ENCODE measurements around the gene VPS29.
"Not testable (repeated sequence)": the region's sequence is repeated elsewhere in the genome, so short reads cannot be mapped to it uniquely, and the experiment has no call there.

Gene VPS29

DNA sequence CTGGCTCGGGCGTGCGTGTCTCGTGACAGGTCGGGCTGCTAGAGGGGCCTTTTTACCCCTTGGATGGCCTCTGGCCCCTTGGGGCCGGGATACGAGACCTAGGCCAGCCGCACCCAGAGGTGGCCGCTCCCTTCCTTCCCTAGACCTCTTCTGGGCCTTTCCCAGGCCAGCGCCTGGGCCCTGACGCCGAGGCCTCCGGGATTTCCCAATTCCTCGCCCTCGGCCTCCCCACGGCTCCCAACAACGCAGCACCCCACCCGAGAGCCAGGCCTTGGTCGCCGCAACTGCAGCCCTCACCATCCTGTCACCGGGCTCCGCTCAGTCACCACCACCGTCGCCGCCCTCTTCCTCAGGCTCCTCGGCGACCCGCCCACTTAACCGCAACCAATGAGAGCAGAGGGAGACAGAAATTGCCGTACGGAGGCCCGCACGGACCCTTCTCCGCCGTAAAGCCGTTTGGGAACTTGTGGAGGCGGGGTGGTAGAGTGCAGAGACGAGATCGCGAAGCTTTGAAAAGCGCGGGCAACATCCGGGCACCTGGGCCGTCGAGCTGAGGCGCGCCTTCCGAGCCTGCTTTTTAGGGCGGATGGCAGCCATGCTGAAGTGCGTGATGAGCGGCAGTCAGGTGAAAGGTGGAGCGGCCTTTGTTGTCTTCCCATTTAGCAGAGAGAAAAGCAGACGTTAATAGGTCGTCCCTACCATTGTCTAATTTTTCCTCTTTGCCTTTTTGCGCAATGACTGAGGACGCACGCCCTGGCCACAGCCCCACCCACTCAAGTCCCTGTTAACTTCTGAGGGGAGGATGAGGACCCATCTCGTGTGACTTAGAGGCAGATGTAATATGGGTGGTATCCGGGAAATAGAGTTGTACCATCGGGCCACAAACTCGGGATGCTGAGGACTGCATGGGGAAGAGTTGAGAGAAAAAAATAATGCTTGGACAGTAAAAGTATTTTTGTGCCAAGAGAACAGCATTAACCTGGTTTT, at the start of gene VPS29, which contains the start of gene RAD9B:
TSS of gene VPS29 (minus strand) at position 360 of the 987 bp plus-strand sequence. CDS start at position 300, 60 bp downstream.
TSS of gene RAD9B (plus strand) at position 580 of the 987 bp plus-strand sequence. CDS start at position 587, 7 bp downstream.
- peak; percentile 86 for DNase-seq

DNA sequence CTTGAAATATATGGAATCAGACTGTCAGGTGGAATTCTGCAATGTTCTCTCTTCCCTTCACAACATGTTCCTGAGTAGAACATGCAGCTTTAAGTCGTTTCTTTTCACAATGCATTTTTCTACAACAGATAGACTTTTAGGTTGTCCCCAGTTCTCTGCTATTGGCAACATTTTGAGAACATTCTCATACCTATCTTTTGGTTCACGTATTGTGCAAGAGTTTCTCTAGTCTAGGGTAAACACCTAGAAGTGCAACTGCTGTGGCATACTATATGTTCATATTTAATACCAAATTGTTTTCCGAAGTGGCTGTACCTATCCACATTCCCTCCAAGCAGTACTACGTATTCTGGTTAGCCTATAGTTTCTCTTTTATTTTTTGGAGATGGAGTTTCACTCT, 49.1 kb upstream of the VPS29 start:
- DNase-seq, result no peak

DNA sequence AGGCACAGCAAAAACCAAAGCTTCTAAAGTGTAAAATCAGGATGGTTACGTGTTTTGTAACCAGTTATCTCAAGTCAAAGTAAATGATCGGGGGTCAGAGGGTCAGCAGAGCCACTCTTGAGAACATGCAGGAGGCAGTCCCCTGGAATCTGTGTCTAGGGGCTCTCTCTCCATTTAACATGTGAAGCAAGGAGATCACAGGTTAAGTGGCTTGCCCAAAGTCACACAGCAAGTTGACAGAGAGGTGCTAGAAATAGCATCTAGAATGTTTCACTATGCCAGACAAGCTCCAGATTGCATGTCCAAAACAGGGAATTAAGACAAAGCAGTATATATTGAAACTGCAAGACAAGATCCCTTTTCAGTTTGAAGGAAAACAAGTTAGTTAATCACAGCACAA, 47.8 kb upstream of the VPS29 start:
- no peak for DNase-seq

DNA sequence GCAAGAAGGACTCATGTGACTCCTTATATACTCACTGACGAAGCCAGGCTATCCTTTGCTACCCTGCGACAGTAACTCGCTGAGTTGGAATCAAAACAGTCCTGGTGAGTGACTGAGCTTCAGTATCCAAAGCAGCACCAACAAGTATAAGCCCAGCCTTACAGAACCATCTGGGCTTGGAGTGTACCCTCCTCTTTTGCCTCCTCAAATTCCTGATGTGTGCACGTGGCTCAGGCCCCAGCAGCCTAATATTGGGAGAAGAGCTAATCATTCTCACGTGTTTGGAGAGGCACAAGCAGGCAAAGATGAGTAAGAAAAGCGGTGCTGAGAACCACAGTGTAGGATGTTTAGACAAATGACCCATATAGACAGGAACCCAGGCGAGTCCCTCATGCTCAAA, 46.8 kb upstream of the VPS29 start:
- DNase-seq, result no peak

DNA sequence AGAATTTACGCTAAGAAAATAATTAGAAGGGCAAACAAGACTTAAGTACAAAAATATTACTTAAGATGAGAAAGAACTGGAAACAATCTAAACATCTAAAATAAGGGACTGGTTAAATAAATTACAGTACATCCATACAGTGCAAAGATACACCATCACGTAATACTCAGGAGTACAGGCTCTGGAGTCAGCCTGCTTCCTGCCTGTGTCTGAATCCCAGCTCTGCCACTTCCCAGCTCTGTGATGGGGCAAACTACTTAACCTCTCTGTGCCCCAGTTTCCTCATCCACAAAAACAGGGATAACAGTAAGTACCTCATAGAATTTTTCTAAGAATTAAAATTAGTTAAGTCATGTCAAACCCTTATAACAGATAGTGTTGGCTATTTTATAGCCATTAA, 45.2 kb upstream of the VPS29 start:
- no peak for DNase-seq

DNA sequence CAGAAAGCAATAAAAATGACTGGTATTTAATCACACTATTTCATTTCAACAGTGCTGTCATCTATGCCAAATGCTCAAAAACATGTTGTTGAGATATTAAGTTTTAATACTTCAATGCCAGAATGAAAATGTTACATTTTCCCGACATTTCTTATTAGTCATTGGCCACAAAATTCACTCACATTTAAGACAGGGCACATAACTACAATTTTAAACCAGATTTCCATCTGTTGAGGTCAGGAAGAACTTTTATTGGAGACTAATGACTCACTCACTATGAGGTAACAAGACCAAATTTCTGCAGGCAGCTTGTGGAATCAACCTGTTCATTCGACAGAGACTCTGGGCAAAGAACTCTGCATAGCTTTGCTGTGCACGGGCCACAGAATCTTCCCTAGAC, 44.4 kb upstream of the VPS29 start:
- no peak for DNase-seq

DNA sequence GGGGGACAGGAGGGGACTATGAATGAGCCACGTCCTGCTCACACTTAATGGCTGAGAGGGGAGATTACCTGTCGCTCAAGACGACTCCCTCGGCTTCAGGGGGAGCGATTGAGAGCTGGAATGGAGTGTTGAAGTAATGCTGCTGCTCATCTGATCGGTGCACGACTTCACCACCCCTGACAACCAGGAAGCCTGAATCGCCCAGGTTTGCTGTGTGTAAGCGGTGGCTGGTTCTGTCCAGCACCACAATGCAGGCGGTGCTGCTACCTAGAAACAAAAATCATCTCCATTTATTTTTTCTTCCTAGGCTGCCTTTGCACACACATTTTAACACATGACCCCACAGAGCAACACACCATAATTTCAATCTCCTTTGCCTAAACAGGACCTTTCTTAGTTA, 43.9 kb upstream of the VPS29 start:
- DNase-seq, result no peak

DNA sequence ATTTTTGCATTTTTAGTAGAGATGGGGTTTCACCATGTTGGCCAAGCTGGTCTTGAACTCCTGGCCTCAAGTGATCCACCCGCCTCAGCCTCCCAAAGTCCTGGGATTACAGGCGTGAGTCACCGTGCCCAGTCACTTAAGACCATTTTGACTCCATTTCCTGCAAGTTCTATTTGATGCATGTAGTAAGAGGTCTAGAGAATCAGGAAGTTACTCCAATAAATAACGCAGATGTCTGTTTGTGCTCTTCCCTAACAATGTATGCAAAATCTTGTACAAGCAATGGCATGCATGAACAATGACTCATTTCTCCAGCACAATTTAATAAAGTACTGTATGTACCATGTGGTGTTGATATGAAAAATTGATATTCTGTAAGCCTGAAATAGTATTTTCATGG, 43.3 kb upstream of the VPS29 start:
- not testable (repeated sequence) for DNase-seq

DNA sequence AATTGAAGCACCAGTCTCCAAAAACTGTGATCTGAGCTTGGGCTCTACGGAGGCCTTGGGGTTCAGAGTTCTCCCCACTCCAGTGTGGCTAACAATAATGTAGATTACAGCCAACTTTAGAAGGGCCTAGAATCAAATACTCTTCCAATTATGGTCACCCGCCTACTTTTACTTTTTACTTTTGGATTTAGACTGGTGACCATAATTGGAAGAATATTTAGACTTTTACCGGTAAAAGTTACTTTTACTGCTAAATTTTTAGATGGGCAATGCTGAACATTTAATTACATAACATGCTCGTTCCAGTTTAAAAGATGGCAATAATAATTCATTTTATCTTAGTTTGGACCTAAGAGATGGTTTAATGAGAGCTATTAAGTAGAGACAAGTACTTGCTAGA, 42.1 kb upstream of the VPS29 start:
- DNase-seq, result no peak

DNA sequence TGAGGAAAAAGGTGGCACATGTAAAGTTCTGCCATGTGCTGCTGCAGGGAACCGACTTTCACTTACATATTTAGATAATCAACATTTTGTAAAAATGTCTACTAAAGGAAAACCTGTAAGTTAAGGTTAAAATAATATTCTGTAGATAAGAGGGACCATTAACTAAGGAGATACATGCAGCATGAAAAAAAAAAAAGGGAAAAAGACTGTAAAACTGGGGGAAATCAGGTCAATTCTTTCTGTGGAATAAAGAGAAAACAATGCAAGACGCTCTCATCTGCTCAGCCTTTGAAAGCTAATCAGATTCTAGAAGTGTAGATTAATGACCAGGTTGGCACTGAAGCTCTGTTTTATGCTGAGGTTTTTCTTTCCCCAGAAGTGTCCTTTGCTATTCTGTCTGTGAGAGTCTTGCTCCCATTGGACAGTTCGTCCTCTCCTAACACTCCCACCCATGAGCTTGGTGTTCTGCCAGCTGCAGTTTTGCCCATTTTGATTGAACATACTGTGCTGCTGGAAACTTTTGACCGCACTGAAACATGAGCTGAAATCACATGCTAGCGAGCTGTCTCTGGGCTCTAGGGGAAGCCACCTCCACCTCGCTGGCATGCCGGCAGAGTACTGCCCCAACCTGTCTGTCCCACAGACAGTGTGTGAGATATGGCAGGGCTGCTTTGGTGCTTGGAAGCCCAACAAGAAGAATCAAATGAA, 41.5 kb upstream of the VPS29 start:
- DNase-seq, result no peak

DNA sequence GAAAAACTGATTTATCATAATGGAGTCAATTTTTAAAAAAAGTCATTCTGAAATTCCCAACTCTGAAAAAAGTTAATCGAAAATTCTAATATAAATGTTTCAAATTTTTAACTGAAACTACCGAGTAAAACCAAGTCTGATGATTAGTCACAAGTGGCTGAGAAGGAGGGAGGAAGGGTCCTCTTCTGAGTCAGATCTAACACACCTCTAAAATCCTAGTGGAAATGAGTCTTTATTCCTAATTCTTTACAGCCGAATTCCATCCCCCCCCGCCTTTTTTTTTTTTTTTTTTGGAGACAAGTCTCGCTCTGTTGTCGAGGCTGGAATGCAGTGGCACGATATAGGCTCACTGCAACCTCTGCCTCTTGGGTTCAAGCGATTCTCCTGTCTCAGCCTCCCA, 38.1 kb upstream of the VPS29 start:
- DNase-seq, result no peak

DNA sequence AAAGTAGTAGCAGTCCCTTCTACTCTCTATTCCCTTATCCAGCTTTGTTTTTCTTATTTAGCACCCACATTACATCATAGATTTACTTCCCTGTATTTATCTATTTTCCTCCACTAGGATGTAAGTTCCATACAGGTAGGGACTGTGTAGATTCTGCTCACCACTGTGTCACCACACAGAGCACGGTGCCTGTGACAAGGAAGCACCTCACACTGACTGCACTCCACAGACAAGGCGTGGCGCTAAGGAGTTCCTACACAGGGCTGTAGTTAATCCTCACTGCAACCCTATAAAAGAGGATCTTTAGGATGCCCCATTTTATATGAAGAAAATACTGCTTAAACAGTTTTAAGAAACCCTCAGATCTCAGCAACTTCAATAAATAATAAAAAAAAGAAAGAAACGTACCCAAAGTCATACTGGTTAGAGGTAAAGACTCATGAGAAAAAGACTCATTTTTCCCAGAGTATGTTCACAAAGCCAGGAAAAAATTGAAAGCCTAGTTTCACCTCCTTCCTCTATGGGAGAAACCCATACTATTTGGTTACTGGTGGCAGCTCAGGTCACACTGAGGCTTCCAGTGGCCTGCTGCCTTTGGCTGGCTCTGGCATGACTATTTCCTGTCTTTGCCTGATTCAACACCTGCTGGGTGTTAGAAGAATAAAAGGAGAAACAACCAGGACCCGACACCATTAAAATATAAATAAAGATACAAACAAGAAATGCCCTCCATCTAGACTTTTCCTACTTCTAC, 37.1 kb upstream of the VPS29 start:
- DNase-seq, result no peak

DNA sequence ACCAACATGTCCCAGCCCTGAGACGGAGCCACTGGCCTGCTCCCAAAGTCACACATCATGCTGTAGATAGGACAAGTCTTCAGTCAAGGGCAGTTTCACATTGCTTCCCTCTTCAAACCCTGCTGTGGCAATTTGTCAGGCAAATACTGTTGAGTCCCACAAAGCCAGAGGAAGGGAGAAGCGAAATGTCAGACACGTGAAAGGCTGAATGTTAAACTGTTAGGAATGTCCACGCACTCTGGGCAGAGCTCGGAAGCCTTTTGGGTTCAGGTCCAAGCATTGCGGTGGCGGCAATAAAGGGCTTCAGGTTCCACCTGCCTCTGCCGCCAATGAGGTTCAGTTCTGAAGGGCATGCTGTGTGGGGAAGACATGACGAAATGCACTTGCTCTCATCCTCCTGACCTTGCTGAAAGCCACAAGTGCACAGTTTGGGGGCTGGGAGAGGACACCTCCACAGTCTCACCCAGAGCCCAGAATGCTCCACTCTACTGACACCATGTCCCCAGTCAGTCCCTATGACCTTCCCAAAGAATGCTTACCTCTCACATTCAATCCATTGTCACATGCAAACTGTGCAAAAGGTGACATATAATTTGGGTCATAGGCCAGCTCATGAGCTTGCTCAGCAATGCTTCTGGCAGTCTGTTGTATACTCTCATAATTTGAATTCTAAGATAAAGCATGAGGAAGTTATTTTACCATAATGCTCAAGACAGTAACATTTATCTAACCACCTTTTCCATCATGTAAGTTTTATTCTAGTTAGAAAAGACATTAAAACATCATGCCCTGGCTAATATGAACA, 35.9 kb upstream of the VPS29 start:
- no peak for DNase-seq

DNA sequence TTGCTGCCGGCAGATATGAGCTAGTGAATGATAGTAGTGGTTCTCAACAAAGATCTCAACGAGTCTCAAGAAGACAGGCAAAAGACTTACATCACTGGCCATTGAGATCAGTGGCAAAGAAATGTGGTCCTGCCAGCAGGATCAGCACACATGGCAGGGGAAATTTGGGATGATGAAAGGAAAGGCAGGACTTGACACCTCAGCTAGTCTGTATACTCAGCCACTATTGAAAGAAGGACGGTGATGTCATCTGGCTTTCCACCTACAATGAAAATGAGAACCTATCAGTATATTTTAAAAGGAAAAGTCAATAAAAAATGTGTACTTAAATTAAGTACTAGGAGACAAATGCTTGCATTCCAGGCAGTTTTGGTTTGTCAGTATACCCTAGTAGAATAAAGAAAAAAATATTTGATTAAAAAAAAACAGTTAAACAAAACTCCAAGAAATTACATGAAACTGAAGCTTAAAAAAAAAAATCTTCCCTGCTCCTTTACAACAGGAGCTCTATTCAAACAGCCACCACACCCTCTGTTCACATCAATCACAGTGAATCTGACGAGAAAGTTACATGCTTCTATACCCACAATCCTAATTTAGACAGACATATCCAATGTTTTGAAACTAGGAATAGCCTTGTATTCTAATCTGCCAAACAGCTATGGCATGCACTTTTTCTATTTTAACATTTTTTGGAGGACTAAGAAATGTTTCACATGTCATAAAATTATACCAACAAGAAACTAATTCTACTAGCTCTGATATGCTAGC, 35.1 kb upstream of the VPS29 start:
- DNase-seq, result no peak

DNA sequence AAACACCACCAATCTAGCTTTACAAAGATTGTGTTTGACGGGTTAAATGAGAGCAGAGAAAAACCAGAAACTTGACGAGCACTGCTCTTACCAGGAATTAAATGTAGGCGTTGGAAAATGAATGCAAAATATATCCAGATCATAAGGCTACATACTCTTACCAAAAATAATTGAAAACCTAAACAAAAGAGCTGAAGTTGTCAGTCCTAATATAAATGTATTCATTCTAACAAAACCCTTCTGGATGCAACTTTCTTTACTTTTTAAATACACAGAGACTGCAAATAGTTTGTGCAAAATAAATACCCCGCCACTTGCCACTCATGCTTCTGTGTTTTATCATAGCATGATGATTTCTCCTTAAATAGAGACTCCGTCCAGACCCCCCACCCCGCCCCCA, 32.9 kb upstream of the VPS29 start:
- no peak for DNase-seq

DNA sequence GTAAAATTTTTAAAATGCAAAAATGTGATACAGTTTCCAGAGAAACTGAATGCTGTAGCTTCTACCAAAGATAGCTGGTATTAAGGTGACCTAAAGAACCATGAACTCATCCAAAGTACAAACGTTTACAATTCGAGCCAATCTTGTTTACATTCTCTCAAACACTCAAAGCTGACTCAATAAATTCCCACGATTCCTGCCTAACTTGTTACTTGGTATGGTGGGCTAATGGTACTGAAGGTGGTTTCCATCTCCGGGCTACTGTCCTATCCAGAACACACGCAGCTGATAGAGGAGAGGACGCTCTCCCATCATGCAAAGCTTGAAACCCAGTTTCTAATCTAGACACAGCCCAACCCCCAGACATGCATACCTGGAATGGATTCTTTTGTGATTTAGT, 31.7 kb upstream of the VPS29 start:
- DNase-seq, result no peak

DNA sequence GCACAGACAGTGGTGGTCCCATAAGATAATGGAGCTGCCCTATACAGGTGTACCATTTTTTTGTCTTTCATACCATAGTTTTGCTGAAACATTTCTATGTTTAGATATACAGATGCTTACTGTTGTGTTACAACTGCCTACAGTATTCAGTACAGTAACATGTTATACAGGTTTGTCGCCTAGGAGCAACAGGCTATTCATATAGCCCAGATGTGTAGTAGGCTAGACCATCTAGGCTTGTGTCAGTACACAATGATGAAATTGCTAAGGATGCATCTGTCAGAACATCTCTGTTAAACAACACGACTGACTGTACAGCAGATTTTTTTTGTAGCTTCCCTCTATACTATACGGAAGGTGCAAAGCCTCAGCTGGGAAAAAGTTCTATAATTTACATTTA, 30.7 kb upstream of the VPS29 start:
- DNase-seq, result no peak

DNA sequence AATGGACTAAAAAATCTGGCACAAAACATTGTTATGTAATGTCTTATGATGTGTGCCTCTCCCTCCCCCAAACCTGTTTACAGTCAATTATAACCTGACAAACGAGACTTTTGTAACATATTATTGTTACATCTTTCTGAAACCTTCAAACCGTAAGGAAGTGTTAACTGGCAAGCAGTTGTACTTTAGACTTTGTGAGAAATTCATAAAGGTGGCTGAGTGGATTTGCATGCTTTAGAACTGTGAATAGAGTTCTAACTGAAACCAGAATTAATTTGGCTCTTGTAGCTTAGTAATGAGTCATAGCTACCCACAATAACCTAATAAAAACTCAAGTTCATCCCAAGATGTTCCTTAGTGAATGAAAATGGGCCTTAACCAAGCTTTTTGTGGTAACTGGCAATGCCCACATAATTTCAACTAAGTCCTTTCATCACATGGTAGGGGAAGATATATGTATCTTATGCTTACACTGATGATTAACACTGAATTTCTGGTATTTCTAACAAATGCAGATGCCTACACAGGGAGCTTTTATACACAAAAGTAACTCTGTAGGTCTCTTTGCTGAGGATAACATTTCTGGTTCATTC, 29.9 kb upstream of the VPS29 start:
- DNase-seq, result no peak

DNA sequence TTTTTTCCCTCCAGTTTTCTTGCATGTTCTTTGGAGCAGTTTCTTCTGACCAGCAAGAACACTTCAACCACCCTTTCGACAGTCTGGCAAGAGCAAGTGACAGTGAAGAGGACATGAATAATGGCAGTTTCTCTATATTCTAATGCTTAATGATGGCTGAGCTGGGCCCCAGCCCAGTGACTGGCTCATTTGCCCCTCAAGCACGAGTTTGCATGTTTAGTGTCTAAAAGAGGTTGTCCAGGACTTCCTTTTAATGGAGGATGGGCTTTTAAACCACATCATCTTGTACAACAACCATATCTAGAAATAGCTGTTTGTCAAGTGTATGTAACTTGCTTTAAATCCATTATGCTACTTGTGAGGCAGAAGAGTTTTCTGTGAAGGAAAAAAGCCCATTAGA, 28.6 kb upstream of the VPS29 start:
- no peak for DNase-seq

DNA sequence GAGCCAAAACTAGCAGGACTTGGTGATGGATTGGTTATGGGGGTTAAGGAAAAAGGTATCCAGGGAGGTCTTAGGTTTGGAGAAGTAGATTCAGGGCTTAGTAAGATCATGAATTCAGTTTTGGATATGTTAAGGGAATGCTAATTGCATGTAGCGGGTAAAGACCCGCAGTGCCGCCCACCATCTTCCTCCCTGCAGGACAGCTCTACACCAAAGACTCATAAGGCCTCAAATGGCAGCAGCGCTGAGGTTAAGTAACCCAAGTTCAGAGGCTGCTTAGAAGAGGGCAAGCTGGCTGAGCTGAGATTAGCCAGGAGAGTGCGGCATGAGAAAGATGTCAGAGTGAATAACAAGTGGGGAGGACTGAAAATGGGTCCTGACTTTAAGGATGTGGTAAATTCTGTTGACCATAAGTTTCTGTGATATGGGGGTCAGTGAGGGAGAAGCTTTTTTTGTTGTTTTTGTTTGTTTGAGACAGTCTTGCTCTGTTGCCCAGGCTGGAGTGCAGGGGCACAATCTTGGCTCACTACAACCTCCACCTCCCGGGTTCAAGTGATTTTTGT, 26.4 kb upstream of the VPS29 start:
- DNase-seq, result no peak

Measured in NCI-H1694 treated with DMSO at 0.1 percent for 48 hours (cell line).